ENCODE measurements around the gene PRLR.
A peak's percentile ranks its signal among the peaks of the same experiment; 100 is the strongest.
"Not testable (repeated sequence)": the region's sequence is repeated elsewhere in the genome, so short reads cannot be mapped to it uniquely, and the experiment has no call there.

Gene PRLR

DNA sequence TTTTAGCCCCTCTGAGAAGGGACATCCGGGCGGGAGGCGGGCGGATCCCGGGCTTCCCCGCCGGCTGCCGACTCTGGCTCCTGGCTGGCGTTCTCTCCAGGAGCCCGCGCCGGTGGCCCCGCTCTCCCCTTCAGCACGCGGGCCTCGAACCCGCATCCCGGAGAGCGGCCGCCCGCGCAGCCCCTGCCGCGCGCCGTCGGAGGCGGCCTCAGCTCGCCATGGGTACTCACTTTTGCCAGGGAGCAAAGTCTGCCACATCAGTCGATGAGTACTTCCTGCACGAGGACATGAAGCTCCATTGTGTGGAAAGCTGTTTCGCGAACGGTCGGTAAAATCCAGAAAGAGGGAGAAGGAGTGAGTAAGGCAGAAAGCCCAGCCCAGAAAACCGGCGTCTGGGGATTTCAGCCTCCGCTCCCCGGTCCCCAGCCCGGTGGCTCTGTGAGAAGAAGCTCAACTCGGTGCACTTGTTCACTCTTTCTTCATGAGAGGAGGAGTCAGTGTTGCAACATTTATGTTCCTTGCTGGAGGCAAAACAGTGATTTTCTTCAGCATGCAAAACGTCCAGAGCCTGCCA, at the start of gene PRLR:
PRLR (minus strand) TSS at position 450 of the 574 bp plus-strand sequence. CDS start 140,867 bp downstream, outside the sequence.
- DNase-seq (ENCODE audit: low spot score): peak; percentile 11

DNA sequence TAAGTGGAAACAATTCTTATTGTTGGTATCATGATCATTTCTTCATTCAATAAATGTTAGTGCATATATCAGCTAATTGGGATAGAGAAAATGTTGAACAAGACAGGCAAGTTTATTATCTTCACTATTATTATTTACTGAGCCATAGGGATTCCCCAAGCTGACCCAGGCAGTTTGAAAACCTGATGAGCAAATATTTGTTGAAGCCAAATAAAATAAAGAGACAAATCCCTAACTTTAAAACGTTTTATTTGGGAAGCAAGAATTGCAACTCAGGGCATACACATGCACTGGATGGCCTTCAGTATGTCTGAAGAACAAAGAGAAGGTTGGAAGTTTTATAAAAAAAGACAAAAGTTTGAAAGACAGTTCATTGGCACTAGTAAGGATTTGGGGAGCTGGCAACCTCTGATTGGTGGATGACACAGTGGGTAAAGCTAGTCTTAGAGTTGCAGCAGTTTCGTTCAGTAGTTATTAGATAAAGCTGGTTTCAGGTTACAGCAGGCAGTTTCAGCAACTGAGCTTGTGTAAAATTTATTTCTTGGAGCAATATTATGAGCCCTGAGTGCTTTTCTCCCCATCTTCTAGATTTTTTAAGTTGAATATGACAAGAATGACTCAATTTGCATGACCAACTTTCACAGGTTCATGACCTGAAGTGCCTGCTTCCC, 44.7 kb upstream of the PRLR start:
- no peak for DNase-seq (ENCODE audit: low spot score)

DNA sequence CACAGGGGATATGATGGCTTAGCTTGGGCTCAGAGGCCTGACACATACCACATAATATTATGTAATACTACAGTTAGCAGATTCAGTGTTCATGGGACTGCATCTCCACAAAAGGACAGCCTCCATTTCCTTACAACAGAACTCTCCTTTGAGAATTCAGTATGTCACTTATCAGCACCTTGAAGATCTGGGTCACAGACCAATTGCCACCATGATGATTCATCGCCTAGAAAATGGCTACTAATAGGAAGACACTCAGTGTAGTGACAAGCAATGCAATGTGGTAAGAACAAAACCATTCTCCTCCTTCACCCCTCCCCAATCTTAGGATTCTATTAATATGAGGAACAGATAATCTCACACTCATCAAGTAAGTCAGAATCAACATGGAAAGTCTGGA, 38.7 kb upstream of the PRLR start:
- DNase-seq (ENCODE audit: low spot score): no peak

DNA sequence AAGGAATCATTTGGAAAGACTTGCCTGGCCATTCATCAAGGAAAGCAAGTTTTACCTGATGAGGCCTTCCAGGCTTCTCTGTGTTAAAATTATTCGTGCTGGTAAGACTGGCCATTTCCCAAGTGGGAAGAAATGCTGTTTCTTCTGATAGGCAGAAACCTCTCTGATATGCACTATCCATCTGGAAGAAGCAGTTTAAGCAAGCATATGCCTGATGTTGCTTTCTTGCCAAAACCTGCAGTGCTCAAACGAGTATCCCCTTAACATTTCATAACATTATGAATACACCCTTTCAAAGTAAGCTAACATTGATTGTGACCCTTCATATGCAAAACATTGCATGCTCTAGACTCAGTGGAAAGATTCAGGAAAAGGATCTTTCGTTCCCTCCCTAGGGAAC, 36.0 kb upstream of the PRLR start:
- DNase-seq (ENCODE audit: low spot score): no peak

DNA sequence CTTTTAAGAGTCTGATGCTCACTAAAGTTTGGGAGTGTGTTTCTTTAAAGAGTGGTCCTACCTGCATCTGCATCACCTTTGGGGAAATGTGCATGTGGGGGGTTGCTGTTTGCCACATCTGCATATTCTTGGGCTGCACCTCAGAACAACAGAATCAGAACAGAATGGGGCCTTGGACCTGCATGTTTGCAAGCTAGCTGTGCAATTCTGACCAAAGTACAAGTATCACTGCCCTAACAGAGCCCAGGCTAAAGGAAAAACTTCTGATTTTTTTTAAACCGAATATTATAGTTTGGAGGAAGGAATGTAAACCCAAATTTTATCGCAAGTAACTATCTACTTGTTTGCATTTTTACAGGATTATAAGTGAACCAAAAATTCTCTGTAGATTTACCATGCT, 34.2 kb upstream of the PRLR start:
- no peak for DNase-seq (ENCODE audit: low spot score)

DNA sequence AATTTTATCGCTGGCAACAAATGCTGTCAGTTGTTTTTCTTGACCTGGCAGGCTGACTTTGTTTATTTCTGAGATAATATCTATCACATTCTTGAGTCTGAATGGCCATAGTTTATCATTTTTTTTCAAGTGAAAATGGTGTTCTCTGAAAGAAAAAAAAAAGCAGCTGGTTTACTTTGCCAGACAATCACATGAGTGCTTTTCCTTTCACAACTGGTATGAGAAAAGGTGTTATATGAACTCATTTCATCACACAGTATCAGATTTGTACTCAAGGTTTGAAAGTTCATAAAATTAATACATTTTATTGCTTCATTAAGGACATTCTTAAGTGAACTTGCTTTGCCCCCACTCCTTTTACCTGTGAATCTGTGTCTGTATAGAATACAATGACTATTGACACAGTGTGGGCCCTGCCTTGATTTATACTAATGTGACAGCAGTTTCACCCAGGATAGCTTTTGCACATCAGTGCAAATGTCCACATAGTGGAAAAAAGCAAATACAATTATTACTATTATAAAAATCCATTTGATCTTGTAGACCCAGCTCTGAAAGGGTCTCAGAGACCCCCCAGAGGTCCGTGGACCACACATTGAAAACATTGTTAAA, 33.1 kb upstream of the PRLR start:
- no peak for DNase-seq (ENCODE audit: low spot score)

DNA sequence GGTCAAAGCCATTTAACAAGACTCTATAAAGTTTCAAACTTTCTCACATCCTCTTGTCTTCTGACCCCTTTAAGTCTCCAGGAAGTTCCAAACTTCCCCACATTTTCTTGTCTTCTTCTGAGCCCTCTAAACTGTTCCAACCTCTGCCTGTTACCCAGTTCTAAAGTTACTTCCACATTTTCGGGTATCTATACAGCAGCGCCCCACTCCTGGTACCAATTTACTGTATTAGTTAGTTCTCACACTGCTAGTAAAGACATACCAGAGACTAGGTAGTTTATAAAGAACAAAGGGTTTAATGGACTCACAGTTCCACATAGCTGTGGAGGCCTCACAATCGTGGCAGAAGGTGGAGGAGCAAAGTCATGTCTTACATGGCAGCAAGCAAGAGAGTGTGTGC, 23.3 kb upstream of the PRLR start:
- DNase-seq (ENCODE audit: low spot score): no peak

DNA sequence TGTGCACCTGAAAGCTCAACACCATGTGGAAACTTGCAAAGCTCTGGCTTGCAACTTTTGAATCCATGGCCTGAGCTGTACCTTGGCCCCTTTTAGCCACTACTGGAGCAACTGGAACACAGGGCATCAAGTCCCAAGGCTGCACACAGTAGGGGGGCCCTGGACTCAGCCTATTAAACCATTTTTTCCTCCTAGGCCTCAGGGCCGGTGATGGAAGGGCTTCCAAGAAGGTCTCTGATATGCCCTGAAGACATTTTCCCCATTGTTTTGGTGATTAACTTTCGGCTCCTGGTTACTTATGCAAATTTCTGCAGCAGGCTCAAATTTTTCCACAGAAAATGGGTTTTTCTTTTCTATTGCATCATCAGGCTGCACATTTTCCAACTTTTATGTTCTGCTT, 22.7 kb upstream of the PRLR start:
- no peak for DNase-seq (ENCODE audit: low spot score)

DNA sequence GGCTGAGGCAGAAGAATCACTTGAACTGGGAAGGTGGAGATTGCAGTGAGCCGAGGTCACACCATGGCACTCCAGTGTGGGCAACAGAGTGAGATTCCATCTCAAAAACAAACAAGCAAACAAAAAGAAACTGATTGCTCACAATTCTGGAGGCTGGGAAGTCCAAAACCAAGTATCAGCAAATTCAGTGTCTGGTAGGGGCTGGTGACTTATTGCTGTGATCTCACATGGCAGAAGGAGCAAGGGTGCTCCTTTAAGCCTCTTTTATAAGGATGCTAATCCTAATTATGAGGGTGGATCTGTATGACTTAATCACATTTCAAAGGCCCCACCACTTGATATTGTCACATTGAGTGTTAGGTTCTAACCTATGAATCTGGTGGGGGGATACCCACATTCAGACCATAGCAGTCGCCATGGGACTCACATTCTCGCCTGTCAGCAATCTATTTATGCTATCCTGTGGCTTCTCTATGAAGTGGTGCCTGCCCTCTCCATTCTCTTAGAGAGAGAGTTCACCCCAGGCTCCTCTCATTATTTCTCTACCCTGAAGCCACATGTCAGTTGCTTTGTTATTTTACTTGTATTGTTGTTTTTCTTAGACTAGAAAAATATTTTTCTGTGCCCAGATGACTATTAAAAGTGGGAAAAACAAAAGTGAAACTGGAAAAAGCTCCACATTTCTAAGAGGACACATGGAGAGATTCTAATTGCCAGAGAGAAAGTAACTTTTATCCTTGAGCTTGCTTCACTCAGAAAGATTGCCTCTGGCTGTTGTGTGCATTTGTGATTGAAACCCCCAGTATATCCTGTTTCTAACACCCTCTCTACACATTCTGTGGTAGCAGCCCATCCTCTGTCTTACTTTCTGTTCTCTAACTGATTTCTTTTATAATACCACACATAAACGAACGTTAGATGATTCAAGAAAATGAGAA, 18.8 kb upstream of the PRLR start:
- no peak for DNase-seq (ENCODE audit: low spot score)

DNA sequence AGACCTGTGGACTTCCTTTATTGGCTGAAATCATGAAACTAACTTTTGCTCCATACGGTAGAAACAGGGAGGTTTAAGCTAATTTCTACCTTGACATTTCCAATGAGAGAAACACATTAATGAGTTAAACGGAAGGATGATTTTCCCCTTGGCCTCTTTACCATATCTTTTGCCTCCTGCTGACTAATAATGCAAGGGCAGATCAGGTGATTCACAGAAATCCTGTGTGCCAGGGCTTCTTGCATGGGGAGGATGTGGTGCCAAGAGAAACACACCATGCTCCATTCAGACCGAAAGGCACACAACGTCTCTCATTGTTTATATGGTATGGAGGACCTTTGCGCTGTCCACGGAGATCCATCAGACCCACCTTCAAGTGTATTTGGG, 17.4 kb upstream of the PRLR start:
- DNase-seq (ENCODE audit: low spot score): peak; percentile 42

DNA sequence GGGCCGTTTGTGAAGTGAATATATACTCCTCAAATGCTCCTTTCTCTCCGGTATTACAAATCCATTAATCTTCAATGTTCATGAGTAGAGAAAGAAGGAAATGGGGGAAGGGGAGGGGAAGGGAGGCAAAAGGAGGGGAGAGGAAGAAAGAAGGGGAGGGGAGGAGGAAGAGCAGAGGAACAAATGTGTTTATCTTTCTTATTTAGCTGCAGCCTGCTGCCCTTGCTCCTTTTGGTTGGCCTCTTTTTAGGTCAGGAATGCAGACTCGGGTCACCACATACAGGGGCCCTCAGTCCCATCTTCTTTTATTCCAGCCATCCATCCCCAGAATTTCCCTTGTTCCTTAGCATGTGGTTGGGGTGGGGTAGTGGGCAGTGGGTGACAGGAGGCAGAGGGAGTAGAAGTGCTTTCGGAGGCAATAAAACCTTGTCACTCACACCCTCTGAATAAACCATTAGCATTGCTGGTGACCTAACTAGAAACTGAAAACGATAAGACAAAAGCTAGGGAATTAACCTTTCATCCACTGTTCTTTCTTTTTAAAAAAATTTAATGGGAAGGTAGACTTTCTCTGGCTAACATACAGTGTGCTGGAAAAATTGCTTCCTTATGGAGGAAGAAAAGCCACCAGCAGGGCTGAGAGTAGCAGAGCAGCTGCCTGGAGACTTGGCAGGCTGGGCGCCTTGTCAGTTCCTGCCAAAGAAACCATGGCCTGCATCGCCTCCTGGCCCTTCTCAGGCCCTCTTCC, 16.8 kb upstream of the PRLR start:
- no peak for DNase-seq (ENCODE audit: low spot score)

DNA sequence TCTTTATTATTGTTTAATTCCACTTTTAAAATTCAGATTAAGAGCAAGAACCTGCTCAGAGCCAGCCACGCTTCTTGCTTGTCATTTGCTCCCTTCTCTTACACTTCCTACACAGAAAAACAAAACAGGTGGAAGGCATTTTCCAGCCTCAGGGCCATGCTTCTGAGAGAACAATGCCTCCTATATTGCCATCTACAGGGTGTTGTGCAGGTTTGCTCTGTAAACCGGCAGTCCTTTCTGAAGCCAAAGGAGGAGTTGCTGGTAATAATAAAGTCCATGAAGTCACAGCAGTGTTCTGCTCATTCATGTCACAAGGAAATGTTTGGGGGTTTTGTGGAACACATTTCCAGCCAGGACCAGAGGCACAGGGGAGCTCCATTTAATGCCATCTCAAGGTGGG, 16.1 kb upstream of the PRLR start:
- no peak for DNase-seq (ENCODE audit: low spot score)

DNA sequence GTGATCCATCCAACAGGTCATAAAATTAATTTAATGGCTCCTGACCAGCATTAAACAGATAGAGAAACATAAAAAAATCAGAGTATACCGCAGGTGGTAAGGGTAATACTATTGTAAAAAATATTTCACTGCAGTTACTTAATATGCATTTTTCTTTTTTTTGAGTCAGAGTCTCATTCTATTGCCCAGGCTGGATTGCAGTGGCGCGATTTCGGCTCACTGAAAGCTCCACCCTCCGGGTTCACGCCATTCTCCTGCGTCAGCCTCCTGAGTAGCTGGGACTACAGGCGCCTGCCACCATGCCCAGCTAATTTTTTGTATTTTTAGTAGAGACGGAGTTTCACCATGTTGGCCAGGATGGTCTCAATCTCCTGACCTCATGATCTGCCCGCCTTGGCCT, 15.1 kb upstream of the PRLR start:
- DNase-seq (ENCODE audit: low spot score): not testable (repeated sequence)

DNA sequence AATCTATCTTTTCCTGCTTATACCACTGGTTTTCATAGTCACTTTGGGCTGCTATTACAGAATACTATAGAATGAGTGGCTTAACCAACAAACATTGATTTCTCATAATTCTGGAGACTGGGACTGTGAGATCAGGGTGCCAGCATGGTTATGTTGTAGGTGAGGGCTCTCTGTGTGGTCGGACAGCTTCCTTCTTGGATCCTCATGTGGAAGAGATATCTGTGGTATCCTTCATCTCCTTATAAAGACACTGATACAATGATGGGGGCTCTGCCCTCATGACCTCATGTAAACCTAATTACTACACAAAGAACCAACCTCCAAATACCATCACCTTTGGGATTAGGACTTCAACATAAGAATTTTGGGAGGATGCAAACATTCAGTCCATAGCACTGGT, 13.9 kb upstream of the PRLR start:
- DNase-seq (ENCODE audit: low spot score): no peak

DNA sequence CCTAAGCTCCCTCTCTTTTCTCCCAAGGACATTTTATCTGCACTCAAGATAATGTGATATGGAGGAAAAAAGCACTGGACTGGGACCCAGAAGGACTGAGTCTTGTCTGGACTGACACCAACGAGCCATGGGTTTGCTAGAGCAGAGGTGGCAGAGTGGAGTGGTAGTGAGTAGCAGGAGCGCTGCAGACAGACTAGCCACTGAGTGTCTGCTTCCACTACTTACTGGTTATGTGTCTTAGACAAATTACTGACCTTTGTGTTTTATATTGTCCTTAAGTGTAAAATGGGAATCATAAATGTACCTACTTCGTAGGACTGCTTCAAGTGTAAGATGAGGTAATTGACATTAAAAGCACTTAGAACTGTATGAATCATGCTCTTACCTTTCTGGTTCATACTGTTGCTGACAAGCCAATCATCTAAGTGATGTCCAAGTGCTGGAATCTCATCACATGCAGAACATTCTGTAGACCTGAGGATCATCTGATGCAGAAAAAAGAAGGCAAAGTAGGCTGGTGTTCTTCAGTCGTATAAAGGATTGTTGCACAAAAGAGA, 12.5 kb upstream of the PRLR start:
- DNase-seq (ENCODE audit: low spot score): no peak

DNA sequence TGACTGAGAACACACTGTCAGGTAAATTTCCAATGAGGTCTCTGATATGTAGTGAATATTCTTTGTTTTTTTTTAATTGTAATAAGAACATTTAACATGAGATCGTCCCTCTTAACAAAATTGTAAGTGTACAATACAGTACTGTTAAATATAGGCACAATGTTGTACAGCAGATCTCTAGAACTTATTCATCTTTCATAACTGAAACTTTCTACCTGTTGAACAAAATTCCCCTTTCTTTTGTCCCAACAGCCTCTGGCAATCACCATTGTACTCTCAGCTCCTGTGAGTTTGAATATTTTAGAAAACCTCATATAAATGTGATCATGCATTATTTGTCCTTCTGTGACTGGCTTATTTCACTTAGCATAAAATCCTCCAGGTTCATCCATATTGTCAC, 10.6 kb upstream of the PRLR start:
- DNase-seq (ENCODE audit: low spot score): no peak

DNA sequence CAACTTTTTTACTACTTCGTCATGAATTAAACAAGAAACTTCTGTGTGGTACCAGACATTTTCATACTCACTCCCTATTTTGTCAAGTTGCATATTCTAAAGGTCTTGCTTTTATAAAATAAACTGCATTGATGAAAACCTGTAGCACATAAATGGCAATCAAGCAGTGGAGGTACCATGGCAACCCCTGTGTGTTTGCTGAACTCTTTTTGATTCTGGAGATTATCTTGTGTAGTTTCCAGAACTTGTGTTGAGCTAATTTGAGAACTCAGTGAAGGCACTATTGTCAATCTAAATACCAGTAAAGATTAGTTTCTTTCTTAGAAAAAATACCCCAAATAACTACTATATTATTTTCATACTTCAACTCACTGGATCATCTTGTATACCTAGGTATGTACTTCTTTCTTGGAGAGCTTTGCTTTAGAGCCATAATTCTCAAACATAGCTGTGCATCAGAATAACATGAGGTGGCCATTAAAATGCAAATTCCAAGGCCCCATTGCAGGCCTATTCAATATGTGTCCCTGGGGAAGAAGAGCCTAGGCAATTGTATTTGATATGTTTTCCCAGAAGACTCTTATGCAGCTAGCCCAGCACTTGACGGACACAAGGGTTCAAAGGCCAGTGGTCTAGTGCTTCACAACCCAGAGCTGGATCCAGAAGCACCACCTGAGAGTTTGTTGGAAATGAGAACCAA, 9.8 kb upstream of the PRLR start:
- no peak for DNase-seq (ENCODE audit: low spot score)

DNA sequence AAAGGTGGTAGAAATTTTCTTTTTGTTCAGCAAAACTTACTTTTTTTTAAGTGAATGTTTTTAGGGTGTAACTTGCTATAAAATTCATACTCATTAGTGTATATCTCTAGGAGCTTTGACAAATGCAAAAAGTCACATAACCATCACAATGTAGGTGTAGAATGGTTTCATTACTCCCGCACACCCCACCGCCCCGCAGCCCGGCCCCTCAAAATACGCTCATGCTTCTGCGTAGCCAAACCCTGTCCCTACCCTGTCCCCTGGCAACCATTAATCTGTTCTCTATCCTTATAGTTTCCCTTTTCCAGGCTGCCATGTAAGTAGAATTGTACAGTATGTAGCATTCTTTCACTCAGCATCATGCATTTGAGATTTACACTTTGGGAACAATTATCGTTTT, 9.2 kb upstream of the PRLR start:
- no peak for DNase-seq (ENCODE audit: low spot score)

DNA sequence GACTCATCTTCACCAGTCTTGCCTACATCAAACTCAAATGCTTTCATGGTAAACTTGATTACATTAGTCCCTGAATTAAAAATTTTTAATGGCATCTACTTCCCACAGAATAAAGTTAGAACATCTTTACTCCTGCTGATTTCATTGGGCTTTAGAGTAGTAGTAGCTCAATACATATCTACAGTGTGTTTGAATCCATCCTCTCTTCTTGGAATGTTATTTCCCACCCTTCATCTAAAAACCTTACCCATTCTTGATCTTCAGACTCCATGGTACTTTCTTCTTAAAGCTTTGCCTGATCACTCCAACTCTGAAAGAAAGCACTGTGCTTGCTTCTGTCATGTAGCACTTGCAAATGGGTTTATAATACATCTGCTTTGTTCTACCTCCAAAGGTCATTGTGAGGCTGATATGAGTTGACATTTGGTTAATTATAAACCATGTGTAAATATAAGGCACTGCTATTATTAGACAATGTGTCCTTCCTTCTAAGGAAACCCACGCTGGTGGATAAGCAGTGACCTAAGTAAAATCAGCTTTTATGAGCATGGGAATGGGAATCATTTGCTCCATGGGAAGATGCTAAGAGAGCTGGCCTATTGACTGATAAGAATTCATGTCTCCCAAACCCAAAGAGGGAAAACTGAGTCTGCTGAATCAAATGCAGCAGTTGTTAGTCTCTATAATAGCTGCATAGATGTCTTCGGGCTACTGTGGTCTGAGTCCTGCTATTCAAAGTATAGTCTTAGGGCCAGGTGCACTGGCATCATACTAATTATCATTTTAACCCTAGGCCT, 7.5 kb upstream of the PRLR start:
- DNase-seq (ENCODE audit: low spot score): no peak

DNA sequence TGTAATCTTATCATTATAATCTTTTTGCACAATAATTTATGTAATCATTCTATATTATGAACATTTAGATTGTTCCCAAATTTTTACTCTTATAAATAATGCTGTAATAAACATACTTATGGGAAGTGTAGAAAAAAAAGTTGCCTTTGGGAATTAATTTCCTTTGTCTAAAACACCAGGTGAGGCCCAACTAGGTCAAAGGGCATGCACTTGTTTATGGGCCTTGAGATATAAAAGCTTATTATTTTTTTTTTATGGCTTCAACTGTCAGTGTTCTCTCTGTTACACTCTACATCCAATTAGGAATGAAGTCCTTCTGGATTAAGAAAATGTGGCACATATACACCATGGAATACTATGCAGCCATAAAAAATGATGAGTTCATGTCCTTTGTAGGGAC, 6.5 kb upstream of the PRLR start:
- no peak for DNase-seq (ENCODE audit: low spot score)

All from pons (tissue), 1 donor.